GM12873 (cell line): ENCODE results near the gene POU3F1.

Experiments
- CTCF ChIP-seq: IDR thresholded peaks from 2 replicates; pipeline ENCODE4 v1.5.1; 2012; ENCODE audit warnings: low read depth, mild to moderate bottlenecking, moderate library complexity, low read length, control low read depth; ENCODE audit not compliant: insufficient read depth; ENCODE audit errors: missing control alignments

POU3F1 gene

GRCh38 chr1:38046884-38047602 lies 450 bp upstream of the POU3F1 start:
- TF ChIP-seq CTCF, result no peak

GRCh38 chr1:38045401-38046332 lies 926 bp downstream of the POU3F1 start:
- TF ChIP-seq CTCF, result no peak

- no peak for TF ChIP-seq CTCF
Observed at GRCh38 chr1:38044221-38045215, 2.1 kb downstream of the POU3F1 start.

- no peak for TF ChIP-seq CTCF
Observed at GRCh38 chr1:38043036-38043747, 3.4 kb downstream of the POU3F1 start.

- TF ChIP-seq CTCF, result no peak
Observed at GRCh38 chr1:38041936-38042834, 4.4 kb downstream of the POU3F1 start.

- no peak for TF ChIP-seq CTCF
Observed at GRCh38 chr1:38039331-38040088, 7.1 kb downstream of the POU3F1 start.
